Endodermal cell (in vitro differentiated cells): ENCODE results near the gene RIMS1. TPM values are rescaled to one million over a fixed set of nuclear protein-coding genes. Genes with fewer than 3 reads are reported as not detected.

ENCODE experiments used
- DNase-seq: peaks from one replicate; pipeline ENCODE4 v3.0.0-alpha.2; 2017
- H3K27ac ChIP-seq: 2 replicates; pipeline ENCODE4 v1.5.1; 2013; ENCODE audit warnings: mild to moderate bottlenecking, low read depth, low read length, moderate library complexity
- H3K27me3 ChIP-seq: 2 replicates; pipeline ENCODE4 v1.6.1; 2013; ENCODE audit warnings: mild to moderate bottlenecking, low read length, moderate library complexity; ENCODE audit not compliant: insufficient read depth, control insufficient read depth, poor library complexity, severe bottlenecking
- H3K36me3 ChIP-seq: 2 replicates; pipeline ENCODE4 v1.7.0; 2013; ENCODE audit warnings: mild to moderate bottlenecking, low read length, moderate library complexity; ENCODE audit not compliant: control insufficient read depth, insufficient read depth
- H3K4me1 ChIP-seq: one replicate; pipeline ENCODE4 v1.7.0; 2013; ENCODE audit warnings: low read length; ENCODE audit not compliant: control insufficient read depth, insufficient read depth
- H3K4me3 ChIP-seq: 2 replicates; pipeline ENCODE4 v1.5.1; 2013; ENCODE audit warnings: mild to moderate bottlenecking, low read length, moderate library complexity
- H3K9ac ChIP-seq: 2 replicates; pipeline ENCODE4 v1.6.1; 2013; ENCODE audit warnings: mild to moderate bottlenecking, low read length, moderate library complexity; ENCODE audit not compliant: poor library complexity, severe bottlenecking; ENCODE audit errors: extremely low read depth
- H3K9me3 ChIP-seq: 2 replicates; pipeline ENCODE4 v1.6.1; 2013; ENCODE audit warnings: mild to moderate bottlenecking, low read length, moderate library complexity; ENCODE audit not compliant: control insufficient read depth
- H3K27ac Mint-ChIP-seq: 2 replicates; pipeline ENCODE4 v1.8.0; 2020; ENCODE audit warnings: mixed read lengths
- H3K27me3 Mint-ChIP-seq: 2 replicates; pipeline ENCODE4 v1.8.0; 2021; ENCODE audit warnings: mild to moderate bottlenecking, mixed read lengths; ENCODE audit not compliant: insufficient read depth
- H3K36me3 Mint-ChIP-seq: 2 replicates; pipeline ENCODE4 v1.8.0; 2020; ENCODE audit warnings: low read depth, mixed read lengths
- H3K4me1 Mint-ChIP-seq: 2 replicates; pipeline ENCODE4 v1.8.0; 2020; ENCODE audit warnings: mixed read lengths
- H3K4me3 Mint-ChIP-seq: 2 replicates; pipeline ENCODE4 v1.8.0; 2020; ENCODE audit warnings: mild to moderate bottlenecking, moderate library complexity, mixed read lengths
- H3K9me3 Mint-ChIP-seq: 2 replicates; pipeline ENCODE4 v1.8.0; 2020; ENCODE audit warnings: mild to moderate bottlenecking, mixed read lengths
- whole genome bisulfite sequencing, 2 experiments: methylation state at CpG; one replicate each; pipeline versions ENCODE4 v1.1.5 to v1.1.7; 2013; ENCODE audit warnings: missing lambda C conversion rate in 2 of 2, mixed read lengths in 1 of 2; ENCODE audit not compliant: insufficient coverage in 1 of 2, insufficient read length in 1 of 2; 5-methylcytosine and 5-hydroxymethylcytosine counted together
- total RNA-seq, 2 donors: library from RNA; stranded (reverse); fragmentation: NEBNext Ultra II Directional in 1 of 2; extraction: Animal tissue kit (Norgen Biotek cat#: 25700) in 1 of 2; gene quantifications; 2 replicates in 1 of 2; 3 replicates in 1 of 2; pipeline ENCODE4 v1.2.1, GENCODE V29; 2021
- TF ChIP-seq, protein P1 (sequence below): fragments of 200-600 bp; sonication (generic); conservative IDR thresholded peaks from 2 replicates; pipeline ENCODE4 v1.5.0; 2021; ENCODE audit warnings: antibody characterized with exemption, mild to moderate bottlenecking

RIMS1 gene
- total RNA-seq, 2 donors from 2014 or later: 1.1 to 1.6 TPM

DNA sequence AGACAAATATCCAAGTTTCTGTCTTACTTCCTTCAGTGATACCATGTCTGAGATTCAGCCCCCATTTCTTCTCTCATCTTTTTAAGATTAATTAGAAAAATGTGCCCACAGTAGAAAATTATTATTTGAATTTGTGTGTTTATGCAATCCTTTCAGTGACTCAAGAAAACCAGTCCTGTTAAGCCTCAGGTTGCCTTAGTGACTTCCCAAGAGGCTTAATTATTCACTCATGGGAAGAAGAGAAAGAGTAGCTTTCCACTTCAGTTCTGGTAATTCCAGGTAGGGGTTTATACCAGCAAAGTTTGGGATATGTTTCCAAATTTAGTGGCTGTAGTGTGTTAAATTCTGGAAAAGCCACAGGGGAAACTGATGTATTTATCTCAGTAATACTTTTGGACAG lies 149.1 kb downstream of the RIMS1 start:
- Histone ChIP-seq H3K4me3 (no peak overlapping the region), H3K9me3 (no peaks in the 10 kb centered on the region), H3K4me1 (no peaks in the 10 kb centered on the region), H3K27ac (no peak overlapping the region), H3K9ac (no peak overlapping the region), H3K36me3 (no peaks in the 10 kb centered on the region), H3K27me3 (no peaks in the 10 kb centered on the region)
- Mint-ChIP-seq H3K36me3 (no peaks in the 10 kb centered on the region), H3K27me3 (no peaks in the 10 kb centered on the region), H3K27ac (no peak overlapping the region), H3K4me3 (no peak overlapping the region), H3K9me3 (no peaks in the 10 kb centered on the region), H3K4me1 (peaks cover 3% of the 10 kb centered on the region)
- TF ChIP-seq, protein P1, sequence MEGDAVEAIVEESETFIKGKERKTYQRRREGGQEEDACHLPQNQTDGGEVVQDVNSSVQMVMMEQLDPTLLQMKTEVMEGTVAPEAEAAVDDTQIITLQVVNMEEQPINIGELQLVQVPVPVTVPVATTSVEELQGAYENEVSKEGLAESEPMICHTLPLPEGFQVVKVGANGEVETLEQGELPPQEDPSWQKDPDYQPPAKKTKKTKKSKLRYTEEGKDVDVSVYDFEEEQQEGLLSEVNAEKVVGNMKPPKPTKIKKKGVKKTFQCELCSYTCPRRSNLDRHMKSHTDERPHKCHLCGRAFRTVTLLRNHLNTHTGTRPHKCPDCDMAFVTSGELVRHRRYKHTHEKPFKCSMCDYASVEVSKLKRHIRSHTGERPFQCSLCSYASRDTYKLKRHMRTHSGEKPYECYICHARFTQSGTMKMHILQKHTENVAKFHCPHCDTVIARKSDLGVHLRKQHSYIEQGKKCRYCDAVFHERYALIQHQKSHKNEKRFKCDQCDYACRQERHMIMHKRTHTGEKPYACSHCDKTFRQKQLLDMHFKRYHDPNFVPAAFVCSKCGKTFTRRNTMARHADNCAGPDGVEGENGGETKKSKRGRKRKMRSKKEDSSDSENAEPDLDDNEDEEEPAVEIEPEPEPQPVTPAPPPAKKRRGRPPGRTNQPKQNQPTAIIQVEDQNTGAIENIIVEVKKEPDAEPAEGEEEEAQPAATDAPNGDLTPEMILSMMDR: no peak
- DNase-seq: no peak

DNA sequence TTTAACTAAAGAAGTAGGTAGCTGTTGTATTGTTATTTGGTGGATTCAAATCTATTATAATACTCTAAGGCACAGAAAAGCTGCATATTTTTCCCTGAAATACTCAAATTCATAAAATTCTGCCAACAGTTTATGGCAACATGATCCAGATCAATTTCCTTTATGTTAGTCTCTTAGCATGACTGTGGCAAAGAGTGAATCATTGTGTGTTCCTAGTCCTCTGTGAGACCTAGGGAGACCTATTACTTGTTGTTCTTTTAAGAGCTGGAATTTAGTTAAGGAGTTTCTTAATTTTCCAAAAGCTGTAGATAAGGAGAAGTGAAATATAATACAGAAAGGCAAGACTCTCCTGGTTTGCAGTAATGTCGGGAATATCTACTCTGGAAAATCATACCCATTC lies 149.6 kb downstream of the RIMS1 start:
- H3K27me3 ChIP-seq: no peaks in the 10 kb centered on the region
- no peak overlapping the region for H3K4me3 ChIP-seq
- H3K4me3 Mint-ChIP-seq: no peak overlapping the region
- TF ChIP-seq, protein P1: no peak
- no peaks in the 10 kb centered on the region for H3K9me3 ChIP-seq
- 96% methylated on average over 1 of the region's 1 CpG; no CpG with 5 or more reads in 1 of the 2 experiments for WGBS, 2 experiments
- H3K27ac Mint-ChIP-seq: no peak overlapping the region
- peaks cover 3% of the 10 kb centered on the region for H3K4me1 Mint-ChIP-seq
- no peaks in the 10 kb centered on the region for H3K9me3 Mint-ChIP-seq
- no peak overlapping the region for H3K9ac ChIP-seq
- DNase-seq: no peak
- H3K27ac ChIP-seq: no peak overlapping the region
- H3K4me1 ChIP-seq: no peaks in the 10 kb centered on the region
- no peaks in the 10 kb centered on the region for H3K27me3 Mint-ChIP-seq
- H3K36me3 ChIP-seq: no peaks in the 10 kb centered on the region
- H3K36me3 Mint-ChIP-seq: no peaks in the 10 kb centered on the region

DNA sequence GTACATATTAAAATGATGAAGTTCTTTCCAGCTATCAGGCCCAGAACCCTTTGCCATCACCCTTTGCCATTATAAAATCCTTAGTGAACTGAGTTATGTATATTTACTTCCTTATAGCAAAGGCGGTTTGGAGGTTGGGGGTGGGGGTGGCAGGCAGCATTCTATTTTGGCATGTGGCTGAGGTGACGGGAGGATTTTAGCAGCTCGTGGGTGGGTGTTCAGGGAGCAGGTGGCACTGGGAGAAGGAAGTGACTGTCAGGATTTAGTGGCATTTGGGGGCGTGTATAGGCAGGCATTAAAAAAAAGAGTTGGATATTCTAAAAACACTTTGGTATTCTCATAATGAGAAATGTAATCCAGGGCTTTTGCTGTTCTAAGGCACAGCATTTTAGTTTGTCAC lies 150.7 kb downstream of the RIMS1 start:
- no peaks in the 10 kb centered on the region for H3K27me3 Mint-ChIP-seq
- no peak overlapping the region for H3K27ac Mint-ChIP-seq
- no peak overlapping the region for H3K27ac ChIP-seq
- H3K9me3 ChIP-seq: no peaks in the 10 kb centered on the region
- no peak overlapping the region for H3K9ac ChIP-seq
- no peaks in the 10 kb centered on the region for H3K36me3 Mint-ChIP-seq
- TF ChIP-seq, protein P1: no peak
- no peaks in the 10 kb centered on the region for H3K4me1 ChIP-seq
- H3K4me3 ChIP-seq: no peak overlapping the region
- H3K9me3 Mint-ChIP-seq: no peaks in the 10 kb centered on the region
- H3K4me1 Mint-ChIP-seq: peaks cover 8% of the 10 kb centered on the region
- no peaks in the 10 kb centered on the region for H3K27me3 ChIP-seq
- whole genome bisulfite sequencing, 2 experiments: 67 to 69% methylated on average over 1 to 4 of the region's 4 CpGs
- no peaks in the 10 kb centered on the region for H3K36me3 ChIP-seq
- no peak overlapping the region for H3K4me3 Mint-ChIP-seq
- DNase-seq: no peak
